GM12892 (cell line): ENCODE results near the gene UNC13A.

ENCODE experiments used
- POLR2A ChIP-seq: IDR thresholded peaks from 2 replicates; pipeline ENCODE4 v1.6.1; 2011; ENCODE audit warnings: low read depth, low read length, control low read depth
- POLR2AphosphoS5 ChIP-seq: IDR thresholded peaks from 2 replicates; pipeline ENCODE4 v1.6.1; 2011; ENCODE audit warnings: low read depth, low read length, control low read depth
- TAF1 ChIP-seq: IDR thresholded peaks from 2 replicates; pipeline ENCODE4 v1.6.1; 2011; ENCODE audit warnings: low read depth, mild to moderate bottlenecking, control low read depth, low read length, borderline replicate concordance

GRCh38 chr19:17616686-17616960 lies 71.5 kb downstream of the UNC13A start:
- no peak for TF ChIP-seq TAF1
- no peak for TF ChIP-seq POLR2A
- no peak for TF ChIP-seq POLR2AphosphoS5
